ENCODE results near the gene HEMGN.

- TF ChIP-seq EZH2 (IDR thresholded peaks at IDR 0.05; ENCODE audit: borderline replicate concordance, low read length) (no peak), CTCF (conservative IDR thresholded peaks at IDR 0.05 in 1 of 2, IDR thresholded peaks at IDR 0.05 in 1 of 2; ENCODE audit: extremely low read depth in 1 of 2, insufficient read depth in 1 of 2, low read depth in 1 of 2, low read length in 2 of 2) (no peak)
Measured at GRCh38 chr9:97978371-97979130, 40.6 kb upstream of the HEMGN start.

All from mammary epithelial cell (primary cell).